Left ventricle myocardium superior (tissue), 1 donor: ENCODE measurements around the gene CACNA1D. TPM values are rescaled to one million over a fixed set of nuclear protein-coding genes. Genes with fewer than 3 reads are reported as not detected.
A peak's percentile ranks its signal among the peaks of the same experiment; 100 is the strongest.

Source experiments
- ATAC-seq: fragments of 200-7000 bp; cut with Tn5 transposase; one replicate; pipeline ENCODE4 v1.9.1; 2020; ENCODE audit warnings: mild to moderate bottlenecking, moderate library complexity
- DNase-seq: peaks from one replicate; pipeline ENCODE4 v3.0.0-alpha.2; 2020
- intact Hi-C: fragments of 100-400 bp; cut with micrococcal nuclease; formaldehyde crosslinking; loops from one replicate; pipeline ENCODE4 v1.11.0; 2022
- total RNA-seq: library from RNA; stranded (reverse); fragmentation: NEBNext Ultra II Directional; extraction: Animal tissue kit (Norgen Biotek cat#: 25700); gene quantifications from one replicate; pipeline ENCODE4 v1.2.1, GENCODE V29; 2021
- donor health status: DM: no; HTN: yes; CAD: no; lungs with severe emphysema.

Gene CACNA1D
- total RNA-seq, 1 donor from 2014 or later: 1.0 TPM

- intact Hi-C loops: no loop called here
These were observed 341.9 kb downstream of the CACNA1D start for GRCh38 chr3:53836084-53836872.

GRCh38 chr3:53837331-53837730 is 342.9 kb downstream of the CACNA1D start:
- DNase-seq (no peak), ATAC-seq (no peak)
- intact Hi-C loops: no loop called here

More at GRCh38 chr3:53836084-53836872, 341.9 kb downstream of the CACNA1D start:
- ATAC-seq: no peak
- DNase-seq: no peak

- no peak for DNase-seq
- intact Hi-C loops: no loop called here
- no peak for ATAC-seq
These were observed 346.9 kb downstream of the CACNA1D start for GRCh38 chr3:53841296-53841695.

GRCh38 chr3:53842436-53843194 is 348.2 kb downstream of the CACNA1D start:
- DNase-seq: peak; percentile 60
- ATAC-seq: peak; percentile 34
- intact Hi-C loops: no loop called here

GRCh38 chr3:53843195-53844177 is 349.1 kb downstream of the CACNA1D start:
- DNase-seq (no peak), ATAC-seq (no peak)
- intact Hi-C loops: no loop called here

- ATAC-seq (no peak), DNase-seq (no peak)
- intact Hi-C loops: no loop called here
These were observed 350.1 kb downstream of the CACNA1D start for GRCh38 chr3:53844262-53845102.

- ATAC-seq: peak; percentile 71
- intact Hi-C loops: no loop called here
- peak; percentile 76 for DNase-seq
These were observed 350.9 kb downstream of the CACNA1D start for GRCh38 chr3:53845103-53845880.

- DNase-seq: no peak
- no peak for ATAC-seq
- intact Hi-C loops: no loop called here
These were observed 351.4 kb downstream of the CACNA1D start for GRCh38 chr3:53845881-53846133.

GRCh38 chr3:53846134-53846850 is 351.9 kb downstream of the CACNA1D start, which contains the start of the genes CHDH and IL17RB:
TSS of gene CHDH (minus strand) at chr3:53846419. CDS start at chr3:53824008, 22,411 bp downstream.
TSS of gene IL17RB (plus strand) at chr3:53846568. CDS start at chr3:53846589, 21 bp downstream.
- intact Hi-C loops: no loop called here
- ATAC-seq: peak; percentile 87
- peak; percentile 83 for DNase-seq

- ATAC-seq (no peak), DNase-seq (no peak)
- intact Hi-C loops: no loop called here
These were observed 352.4 kb downstream of the CACNA1D start for GRCh38 chr3:53846851-53847155.

GRCh38 chr3:53849916-53850315 is 355.5 kb downstream of the CACNA1D start:
- ATAC-seq: no peak
- intact Hi-C loops: no loop called here
- no peak for DNase-seq

- intact Hi-C loops: no loop called here
- ATAC-seq: no peak
- DNase-seq: no peak
These were observed 356.5 kb downstream of the CACNA1D start for GRCh38 chr3:53850895-53851294.

- intact Hi-C loops: no loop called here
- ATAC-seq: no peak
- no peak for DNase-seq
These were observed 362.6 kb downstream of the CACNA1D start for GRCh38 chr3:53856964-53857363.

GRCh38 chr3:53858096-53858741 is 363.8 kb downstream of the CACNA1D start:
- DNase-seq (no peak), ATAC-seq (no peak)
- intact Hi-C loops: no loop called here

- DNase-seq: no peak
- peak; percentile 36 for ATAC-seq
- intact Hi-C loops: no loop called here
These were observed 364.8 kb downstream of the CACNA1D start for GRCh38 chr3:53859178-53859577.

- peak; percentile 73 for ATAC-seq
- DNase-seq: no peak
- intact Hi-C loops: no loop called here
These were observed 365.8 kb downstream of the CACNA1D start for GRCh38 chr3:53860196-53860595.

GRCh38 chr3:53862241-53862640 is 367.8 kb downstream of the CACNA1D start:
- ATAC-seq: no peak
- DNase-seq: no peak
- intact Hi-C loops: no loop called here
